HCT116 (cell line): ENCODE data around the gene RAB40C. TPM values are rescaled to one million over a fixed set of nuclear protein-coding genes. Genes with fewer than 3 reads are reported as not detected.

ENCODE experiments used
- ATAC-seq: fragments of 200-7000 bp; cut with Tn5 transposase; 2 replicates; pipeline ENCODE4 v1.9.1; 2020; ENCODE audit warnings: mild to moderate bottlenecking, moderate library complexity
- BruUV-seq: library from RNA; stranded (reverse); fragments of 400-500 nt; replicated peaks from 2 replicates; lab custom pipeline; 2021; lab: Mats Ljungman, UMichigan
- CTCF ChIA-PET: fragments of 300-600 bp; sonication (Branson Sonifier 250); formaldehyde crosslinking; loops from one replicate; lab custom pipeline; 2021; ENCODE audit warnings: antibody characterized with exemption; lab: Charles Lee
- POLR2A ChIA-PET: fragments of 300-600, 350-600 bp; sonication (Branson Sonifier 250); formaldehyde crosslinking; loops from one replicate; lab custom pipeline; 2021; ENCODE audit warnings: antibody characterized with exemption; lab: Charles Lee
- RAD21 ChIA-PET, 2 experiments: fragments of 300-600 bp; sonication (Branson Sonifier 250); formaldehyde crosslinking; loops; one replicate each; lab custom pipeline; 2023; ENCODE audit warnings: low total read pairs in 2 of 2; ENCODE audit not compliant: uncharacterized antibody in 2 of 2, unreplicated experiment in 2 of 2, low non-redundant PET in 1 of 2; lab: Charles Lee
- DNase-seq: peaks from one replicate; pipeline ENCODE4 v3.0.0-alpha.2; 2010; ENCODE audit warnings: low read depth, low spot score
- H2AFZ ChIP-seq: fragments of 200-600 bp; shearing (Covaris generic), sonication (generic); 2 replicates; pipeline ENCODE4 v1.6.1; 2017; ENCODE audit warnings: low read depth, mixed run types, mixed read lengths, antibody characterized with exemption, low read length; ENCODE audit not compliant: poor library complexity, severe bottlenecking
- H3K27ac ChIP-seq: 2 replicates; pipeline ENCODE4 v1.5.1; 2012; ENCODE audit warnings: low read depth, low read length
- H3K27me3 ChIP-seq: fragments of 200-600 bp; sonication (generic); 2 replicates; pipeline ENCODE4 v1.6.1; 2016; ENCODE audit warnings: mixed run types, low read length, mixed read lengths; ENCODE audit not compliant: insufficient read depth
- H3K36me3 ChIP-seq, 2 experiments: fragments of 200-500 bp in 1 of 2; fragments of 200-600 bp in 1 of 2; sonication (Bioruptor generic) in 1 of 2; sonication (generic) in 1 of 2; 2 replicates each; pipeline versions ENCODE4 v1.5.1 to v1.6.1; 2014 to 2016; ENCODE audit warnings: low read length in 2 of 2, inconsistent platforms in 1 of 2, mixed read lengths in 1 of 2, mixed run types in 1 of 2; ENCODE audit not compliant: insufficient read depth in 2 of 2, control insufficient read depth in 1 of 2
- H3K4me1 ChIP-seq, 2 experiments: fragments of 200-600 bp in 1 of 2; sonication (generic) in 1 of 2; 2 replicates each; pipeline versions ENCODE4 v1.5.1 to v1.6.1; 2012 to 2017; ENCODE audit warnings: low read length in 2 of 2, inconsistent platforms in 1 of 2, mild to moderate bottlenecking in 1 of 2, mixed read lengths in 1 of 2, mixed run types in 1 of 2, moderate library complexity in 1 of 2; ENCODE audit not compliant: insufficient read depth in 2 of 2, control insufficient read depth in 1 of 2
- H3K4me2 ChIP-seq: fragments of 200-600 bp; sonication (generic); 2 replicates; pipeline ENCODE4 v1.6.1; 2017; ENCODE audit warnings: mixed run types, low read length, mixed read lengths
- H3K4me3 ChIP-seq, 2 experiments: fragments of 200-600 bp in 1 of 2; sonication (generic) in 1 of 2; replicated peaks in 1 of 2; 2 replicates each; pipeline ENCODE4 v1.5.1; 2011 to 2016; ENCODE audit warnings: low read length in 2 of 2, control low read depth in 1 of 2, low read depth in 1 of 2, mild to moderate bottlenecking in 1 of 2, mixed read lengths in 1 of 2, mixed run types in 1 of 2
- H3K79me2 ChIP-seq: fragments of 200-600 bp; sonication (generic); 2 replicates; pipeline ENCODE4 v1.6.1; 2017; ENCODE audit warnings: mild to moderate bottlenecking, mixed run types, low read length, moderate library complexity, mixed read lengths; ENCODE audit not compliant: insufficient read depth
- H3K9ac ChIP-seq: fragments of 200-600 bp; sonication (generic); 2 replicates; pipeline ENCODE4 v1.6.1; 2016; ENCODE audit warnings: low read length, mixed read lengths
- H3K9me2 ChIP-seq: fragments of 200-600 bp; sonication (generic), shearing (Covaris generic); 2 replicates; pipeline ENCODE4 v1.6.1; 2017; ENCODE audit warnings: mixed run types, mild to moderate bottlenecking, moderate library complexity; ENCODE audit not compliant: insufficient read depth
- H3K9me3 ChIP-seq, 2 experiments: fragments of 200-500 bp in 1 of 2; fragments of 200-600 bp in 1 of 2; sonication (Bioruptor generic) in 1 of 2; sonication (generic) in 1 of 2; 2 replicates each; pipeline ENCODE4 v1.6.1; 2014 to 2017; ENCODE audit warnings: low read length in 2 of 2, mixed read lengths in 2 of 2, inconsistent platforms in 1 of 2, low read depth in 1 of 2, mild to moderate bottlenecking in 1 of 2, mixed run types in 1 of 2, moderate library complexity in 1 of 2; ENCODE audit not compliant: control insufficient read depth in 1 of 2, insufficient read depth in 1 of 2
- H4K20me1 ChIP-seq: fragments of 200-600 bp; sonication (generic), shearing (Covaris generic); 2 replicates; pipeline ENCODE4 v1.6.1; 2017; ENCODE audit warnings: mixed run types, mild to moderate bottlenecking, moderate library complexity; ENCODE audit not compliant: insufficient read depth
- ATF3 ChIP-seq: IDR thresholded peaks from 2 replicates; pipeline ENCODE4 v1.6.1; 2012
- CEBPB ChIP-seq: IDR thresholded peaks from 2 replicates; pipeline ENCODE4 v1.6.1; 2012; ENCODE audit warnings: low read depth
- CTCF ChIP-seq, 3 experiments: fragments of 200-600 bp in 1 of 3; sonication (generic) in 1 of 3; IDR thresholded peaks in 2 of 3; conservative IDR thresholded peaks in 1 of 3; 2 replicates each; pipeline ENCODE4 v1.5.1; 2012 to 2017; ENCODE audit warnings: low read depth in 2 of 3, low read length in 2 of 3, antibody characterized with exemption in 1 of 3, borderline replicate concordance in 1 of 3, control low read depth in 1 of 3, mild to moderate bottlenecking in 1 of 3, mixed read lengths in 1 of 3, mixed run types in 1 of 3, moderate library complexity in 1 of 3; ENCODE audit not compliant: insufficient read depth in 1 of 3
- ELF1 ChIP-seq: IDR thresholded peaks from 2 replicates; pipeline ENCODE4 v1.6.1; 2012; ENCODE audit warnings: low read depth, borderline replicate concordance
- EZH2phosphoT487 ChIP-seq: fragments of 200-600 bp; IDR thresholded peaks from 2 replicates; pipeline ENCODE4 v1.6.1; 2018; ENCODE audit warnings: antibody characterized with exemption, borderline replicate concordance
- FOSL1 ChIP-seq: IDR thresholded peaks from 2 replicates; pipeline ENCODE4 v1.6.1; 2012; ENCODE audit warnings: low read depth
- POLR2A ChIP-seq: IDR thresholded peaks from 2 replicates; pipeline ENCODE4 v1.7.0; 2011; ENCODE audit warnings: borderline replicate concordance; ENCODE audit not compliant: insufficient read depth, insufficient read length; ENCODE audit errors: extremely low read depth
- SIN3A ChIP-seq: IDR thresholded peaks from 2 replicates; pipeline ENCODE4 v1.6.1; 2012; ENCODE audit warnings: low read depth
- TCF7L2 ChIP-seq: IDR thresholded peaks from 2 replicates; pipeline ENCODE4 v1.7.0; 2011; ENCODE audit warnings: borderline replicate concordance, inconsistent platforms; ENCODE audit not compliant: insufficient read depth, insufficient read length; ENCODE audit errors: extremely low read depth
- YY1 ChIP-seq: IDR thresholded peaks from 2 replicates; pipeline ENCODE4 v1.6.1; 2011; ENCODE audit warnings: low read length, low read depth, moderate library complexity, mild to moderate bottlenecking; ENCODE audit not compliant: insufficient replicate concordance; ENCODE audit errors: extremely low read depth
- ZNF274 ChIP-seq: fragments of 200-500 bp; sonication (Bioruptor generic); IDR thresholded peaks from 2 replicates; pipeline ENCODE4 v1.6.1; 2014; ENCODE audit warnings: mild to moderate bottlenecking, low read depth, low read length, inconsistent platforms
- intact Hi-C: fragments of 100-400 bp; cut with micrococcal nuclease; formaldehyde crosslinking; loops from 2 replicates; pipeline ENCODE4 v1.10.0; 2022
- total RNA-seq: library from RNA; stranded (reverse); gene quantifications from one replicate; pipeline ENCODE4 v1.2.1, GENCODE V29; 2021; ENCODE audit not compliant: unreplicated experiment
- TF ChIP-seq, protein P1 (sequence below): IDR thresholded peaks from 2 replicates; pipeline ENCODE4 v1.6.1; 2011; ENCODE audit warnings: mild to moderate bottlenecking, low read length, moderate library complexity; ENCODE audit not compliant: insufficient replicate concordance; ENCODE audit errors: extremely low read depth

RAB40C gene
- total RNA-seq, 1 experiment from 2014 or later: 14.1 TPM

GRCh38 chr16:632486-633335 is 42.8 kb downstream of the RAB40C start (continued):
- TF ChIP-seq EZH2phosphoT487: no peak

DNA sequence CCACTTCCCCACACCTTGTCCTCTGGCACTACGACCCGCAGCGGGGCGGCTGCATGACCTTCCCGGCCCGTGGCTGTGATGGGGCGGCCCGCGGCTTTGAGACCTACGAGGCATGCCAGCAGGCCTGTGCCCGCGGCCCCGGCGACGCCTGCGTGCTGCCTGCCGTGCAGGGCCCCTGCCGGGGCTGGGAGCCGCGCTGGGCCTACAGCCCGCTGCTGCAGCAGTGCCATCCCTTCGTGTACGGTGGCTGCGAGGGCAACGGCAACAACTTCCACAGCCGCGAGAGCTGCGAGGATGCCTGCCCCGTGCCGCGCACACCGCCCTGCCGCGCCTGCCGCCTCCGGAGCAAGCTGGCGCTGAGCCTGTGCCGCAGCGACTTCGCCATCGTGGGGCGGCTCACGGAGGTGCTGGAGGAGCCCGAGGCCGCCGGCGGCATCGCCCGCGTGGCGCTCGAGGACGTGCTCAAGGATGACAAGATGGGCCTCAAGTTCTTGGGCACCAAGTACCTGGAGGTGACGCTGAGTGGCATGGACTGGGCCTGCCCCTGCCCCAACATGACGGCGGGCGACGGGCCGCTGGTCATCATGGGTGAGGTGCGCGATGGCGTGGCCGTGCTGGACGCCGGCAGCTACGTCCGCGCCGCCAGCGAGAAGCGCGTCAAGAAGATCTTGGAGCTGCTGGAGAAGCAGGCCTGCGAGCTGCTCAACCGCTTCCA is 43.6 kb downstream of the RAB40C start:
- Histone ChIP-seq H3K27ac (no peak overlapping the region), H2AFZ (no peak overlapping the region), H3K9ac (no peak overlapping the region), H3K36me3 (no peaks in the 10 kb centered on the region), H4K20me1 (no peaks in the 10 kb centered on the region), H3K27me3 (no peaks in the 10 kb centered on the region), H3K79me2 (peaks cover 15% of the 10 kb centered on the region; the same call in 1 of the 2 replicates), H3K4me2 (no peak overlapping the region), H3K9me2 (no peaks in the 10 kb centered on the region), H3K9me3 (no peaks in the 10 kb centered on the region), H3K4me1 (peaks cover 3 to 21% of the 10 kb centered on the region in 2 experiments; a peak in 3 of 4 replicates), H3K4me3 (no peak overlapping the region)
- ChIA-PET CTCF (no interaction called here), RAD21 (no interaction called here), POLR2A (no interaction called here)
- no TSS peak for BruUV-seq
- intact Hi-C loops: no loop called here
- ATAC-seq (no peak), DNase-seq (no peak)
- TF ChIP-seq FOSL1 (no peak), SIN3A (no peak), ZNF274 (no peak), CTCF (IDR thresholded peaks at IDR 0.05 in 2 of 3, conservative IDR thresholded peaks at IDR 0.05 in 1 of 3; ENCODE audit: borderline replicate concordance in 1 of 3, insufficient read depth in 1 of 3, low read depth in 2 of 3, low read length in 2 of 3) (no peak), POLR2A (no peak), YY1 (no peak), TCF7L2 (no peak), ATF3 (no peak), EZH2phosphoT487 (no peak), CEBPB (no peak), ELF1 (no peak)
- TF ChIP-seq, protein P1, sequence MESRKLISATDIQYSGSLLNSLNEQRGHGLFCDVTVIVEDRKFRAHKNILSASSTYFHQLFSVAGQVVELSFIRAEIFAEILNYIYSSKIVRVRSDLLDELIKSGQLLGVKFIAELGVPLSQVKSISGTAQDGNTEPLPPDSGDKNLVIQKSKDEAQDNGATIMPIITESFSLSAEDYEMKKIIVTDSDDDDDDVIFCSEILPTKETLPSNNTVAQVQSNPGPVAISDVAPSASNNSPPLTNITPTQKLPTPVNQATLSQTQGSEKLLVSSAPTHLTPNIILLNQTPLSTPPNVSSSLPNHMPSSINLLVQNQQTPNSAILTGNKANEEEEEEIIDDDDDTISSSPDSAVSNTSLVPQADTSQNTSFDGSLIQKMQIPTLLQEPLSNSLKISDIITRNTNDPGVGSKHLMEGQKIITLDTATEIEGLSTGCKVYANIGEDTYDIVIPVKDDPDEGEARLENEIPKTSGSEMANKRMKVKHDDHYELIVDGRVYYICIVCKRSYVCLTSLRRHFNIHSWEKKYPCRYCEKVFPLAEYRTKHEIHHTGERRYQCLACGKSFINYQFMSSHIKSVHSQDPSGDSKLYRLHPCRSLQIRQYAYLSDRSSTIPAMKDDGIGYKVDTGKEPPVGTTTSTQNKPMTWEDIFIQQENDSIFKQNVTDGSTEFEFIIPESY: no peak
